ENCODE measurements around the gene AP1G1. TPM values are rescaled to one million over a fixed set of nuclear protein-coding genes. Genes with fewer than 3 reads are reported as not detected.

The AP1G1 gene
- total and polyA plus RNA-seq, 5 donors from 2014 or later, result 11.7 to 190 (median 13.6) TPM

- H3K4me3 Mint-ChIP-seq, result peak overlapping the region in 1 of 4 donors; percentile 21
- H3K4me1 ChIP-seq (ENCODE audit: control insufficient read depth, insufficient read depth, low read length, poor library complexity, severe bottlenecking), result peaks cover 14% of the 10 kb centered on the region
- peaks cover 30% of the 10 kb centered on the region for H3K36me3 ChIP-seq (ENCODE audit: control insufficient read depth, insufficient read depth, low read length)
- peak overlapping the region; percentile 52 to 81 (median 66) for H3K27ac Mint-ChIP-seq
- H3K36me3 Mint-ChIP-seq, result peaks cover 15% of the 10 kb centered on the region
- no peaks in the 10 kb centered on the region for H3K27me3 ChIP-seq (ENCODE audit: control insufficient read depth, insufficient read depth, low read length)
- no peaks in the 10 kb centered on the region for H3K9me3 Mint-ChIP-seq
- DNase-seq, result peak in 1 of 3 donors; percentile 34
- no peaks in the 10 kb centered on the region for H3K9me3 ChIP-seq (ENCODE audit: control insufficient read depth in 2 of 2, low read length in 2 of 2)
- H3K27me3 Mint-ChIP-seq, result no peaks in the 10 kb centered on the region
- H3K4me1 Mint-ChIP-seq, result peaks cover 10 to 42% (median 30%) of the 10 kb centered on the region in 4 donors
- no peak for ATAC-seq (ENCODE audit: low read depth in 2 of 2)
- H3K4me3 ChIP-seq (ENCODE audit: low read depth, low read length), result peak overlapping the region; percentile 29
- peak overlapping the region; percentile 38 for H3K27ac ChIP-seq (ENCODE audit: insufficient read depth, low read length, poor library complexity, severe bottlenecking)
Observed at GRCh38 chr16:71775949-71776348, 32.7 kb downstream of the AP1G1 start.

- Mint-ChIP-seq H3K4me3 (no peak overlapping the region), H3K27ac (no peak overlapping the region), H3K9me3 (no peaks in the 10 kb centered on the region), H3K27me3 (no peaks in the 10 kb centered on the region), H3K4me1 (peaks cover 14 to 21% (median 15%) of the 10 kb centered on the region in 4 donors), H3K36me3 (peaks cover 30% of the 10 kb centered on the region)
- Histone ChIP-seq H3K27me3 (ENCODE audit: control insufficient read depth, insufficient read depth, low read length) (no peaks in the 10 kb centered on the region), H3K36me3 (ENCODE audit: control insufficient read depth, insufficient read depth, low read length) (peaks cover 50% of the 10 kb centered on the region), H3K4me3 (ENCODE audit: low read depth, low read length) (no peak overlapping the region), H3K4me1 (ENCODE audit: control insufficient read depth, insufficient read depth, low read length, poor library complexity, severe bottlenecking) (peaks cover 10% of the 10 kb centered on the region), H3K27ac (ENCODE audit: insufficient read depth, low read length, poor library complexity, severe bottlenecking) (no peak overlapping the region), H3K9me3 (ENCODE audit: control insufficient read depth in 2 of 2, low read length in 2 of 2) (no peaks in the 10 kb centered on the region)
- ATAC-seq (ENCODE audit: low read depth in 2 of 2) (no peak), DNase-seq (no peak)
Observed at GRCh38 chr16:71771571-71771970, 37.1 kb downstream of the AP1G1 start.

- Histone ChIP-seq H3K36me3 (ENCODE audit: control insufficient read depth, insufficient read depth, low read length) (peaks cover 66% of the 10 kb centered on the region), H3K27me3 (ENCODE audit: control insufficient read depth, insufficient read depth, low read length) (no peaks in the 10 kb centered on the region), H3K27ac (ENCODE audit: insufficient read depth, low read length, poor library complexity, severe bottlenecking) (no peak overlapping the region), H3K9me3 (ENCODE audit: control insufficient read depth in 2 of 2, low read length in 2 of 2) (no peaks in the 10 kb centered on the region), H3K4me1 (ENCODE audit: control insufficient read depth, insufficient read depth, low read length, poor library complexity, severe bottlenecking) (no peaks in the 10 kb centered on the region), H3K4me3 (ENCODE audit: low read depth, low read length) (no peak overlapping the region)
- Mint-ChIP-seq H3K4me1 (peaks cover 0 to 15% (median 10%) of the 10 kb centered on the region in 4 donors), H3K27ac (peak overlapping the region in 1 of 3 donors; percentile 35), H3K4me3 (no peak overlapping the region), H3K36me3 (peaks cover 35% of the 10 kb centered on the region), H3K27me3 (no peaks in the 10 kb centered on the region), H3K9me3 (no peaks in the 10 kb centered on the region)
- DNase-seq, result no peak
- ATAC-seq (ENCODE audit: low read depth in 2 of 2), result no peak
Observed at GRCh38 chr16:71769222-71769621, 39.4 kb downstream of the AP1G1 start.

- ATAC-seq (ENCODE audit: low read depth in 2 of 2), result no peak
Observed at GRCh38 chr16:71767060-71767900, 41.4 kb downstream of the AP1G1 start.

GRCh38 chr16:71762186-71762585 lies 46.4 kb downstream of the AP1G1 start:
- Histone ChIP-seq H3K36me3 (ENCODE audit: control insufficient read depth, insufficient read depth, low read length) (peaks cover 78% of the 10 kb centered on the region), H3K27ac (ENCODE audit: insufficient read depth, low read length, poor library complexity, severe bottlenecking) (no peak overlapping the region), H3K27me3 (ENCODE audit: control insufficient read depth, insufficient read depth, low read length) (no peaks in the 10 kb centered on the region), H3K4me3 (ENCODE audit: low read depth, low read length) (no peak overlapping the region), H3K9me3 (ENCODE audit: control insufficient read depth in 2 of 2, low read length in 2 of 2) (no peaks in the 10 kb centered on the region), H3K4me1 (ENCODE audit: control insufficient read depth, insufficient read depth, low read length, poor library complexity, severe bottlenecking) (no peaks in the 10 kb centered on the region)
- Mint-ChIP-seq H3K36me3 (peaks cover 25% of the 10 kb centered on the region), H3K27ac (no peak overlapping the region), H3K27me3 (no peaks in the 10 kb centered on the region), H3K4me1 (peaks cover 0 to 21% (median 7%) of the 10 kb centered on the region in 4 donors), H3K4me3 (no peak overlapping the region), H3K9me3 (no peaks in the 10 kb centered on the region)
- no peak for DNase-seq
- ATAC-seq (ENCODE audit: low read depth in 2 of 2), result no peak

More at GRCh38 chr16:71767060-71767900, 41.4 kb downstream of the AP1G1 start:
- DNase-seq, result peak in 1 of 3 donors; percentile 11
- H3K4me1 ChIP-seq (ENCODE audit: control insufficient read depth, insufficient read depth, low read length, poor library complexity, severe bottlenecking), result no peaks in the 10 kb centered on the region
- H3K4me3 Mint-ChIP-seq, result no peak overlapping the region
- H3K27me3 ChIP-seq (ENCODE audit: control insufficient read depth, insufficient read depth, low read length), result no peaks in the 10 kb centered on the region
- H3K9me3 ChIP-seq (ENCODE audit: control insufficient read depth in 2 of 2, low read length in 2 of 2), result no peaks in the 10 kb centered on the region
- H3K27ac ChIP-seq (ENCODE audit: insufficient read depth, low read length, poor library complexity, severe bottlenecking), result peak overlapping the region; percentile 9
- peaks cover 0 to 27% (median 11%) of the 10 kb centered on the region in 4 donors for H3K4me1 Mint-ChIP-seq
- H3K36me3 ChIP-seq (ENCODE audit: control insufficient read depth, insufficient read depth, low read length), result peaks cover 71% of the 10 kb centered on the region
- H3K9me3 Mint-ChIP-seq, result no peaks in the 10 kb centered on the region
- H3K27me3 Mint-ChIP-seq, result no peaks in the 10 kb centered on the region
- no peak overlapping the region for H3K4me3 ChIP-seq (ENCODE audit: low read depth, low read length)
- peaks cover 43% of the 10 kb centered on the region for H3K36me3 Mint-ChIP-seq
- peak overlapping the region; percentile 25 to 32 (median 26) for H3K27ac Mint-ChIP-seq

- Histone ChIP-seq H3K27ac (ENCODE audit: insufficient read depth, low read length, poor library complexity, severe bottlenecking) (no peak overlapping the region), H3K9me3 (ENCODE audit: control insufficient read depth in 2 of 2, low read length in 2 of 2) (no peaks in the 10 kb centered on the region), H3K36me3 (ENCODE audit: control insufficient read depth, insufficient read depth, low read length) (peaks cover 77% of the 10 kb centered on the region), H3K27me3 (ENCODE audit: control insufficient read depth, insufficient read depth, low read length) (no peaks in the 10 kb centered on the region), H3K4me3 (ENCODE audit: low read depth, low read length) (no peak overlapping the region), H3K4me1 (ENCODE audit: control insufficient read depth, insufficient read depth, low read length, poor library complexity, severe bottlenecking) (no peaks in the 10 kb centered on the region)
- peaks cover 0 to 14% (median 3%) of the 10 kb centered on the region in 4 donors for H3K4me1 Mint-ChIP-seq
- DNase-seq (no peak), ATAC-seq (ENCODE audit: low read depth in 2 of 2) (no peak)
- no peak overlapping the region for H3K4me3 Mint-ChIP-seq
- peaks cover 33% of the 10 kb centered on the region for H3K36me3 Mint-ChIP-seq
- H3K27me3 Mint-ChIP-seq, result no peaks in the 10 kb centered on the region
- H3K27ac Mint-ChIP-seq, result peak overlapping the region in 1 of 3 donors; percentile 40
- no peaks in the 10 kb centered on the region for H3K9me3 Mint-ChIP-seq
Observed at GRCh38 chr16:71761097-71761496, 47.5 kb downstream of the AP1G1 start.

GRCh38 chr16:71758293-71758760 lies 50.3 kb downstream of the AP1G1 start:
- H3K27me3 Mint-ChIP-seq, result no peaks in the 10 kb centered on the region
- no peaks in the 10 kb centered on the region for H3K27me3 ChIP-seq (ENCODE audit: control insufficient read depth, insufficient read depth, low read length)
- H3K4me1 Mint-ChIP-seq, result peaks cover 0 to 8% (median 2%) of the 10 kb centered on the region in 4 donors
- H3K36me3 Mint-ChIP-seq, result peaks cover 41% of the 10 kb centered on the region
- ATAC-seq (ENCODE audit: low read depth in 2 of 2) (no peak), DNase-seq (no peak)
- H3K4me3 Mint-ChIP-seq, result no peak overlapping the region
- H3K27ac Mint-ChIP-seq, result no peak overlapping the region
- H3K4me3 ChIP-seq (ENCODE audit: low read depth, low read length), result no peak overlapping the region
- no peaks in the 10 kb centered on the region for H3K9me3 Mint-ChIP-seq
- H3K36me3 ChIP-seq (ENCODE audit: control insufficient read depth, insufficient read depth, low read length), result peaks cover 81% of the 10 kb centered on the region
- H3K4me1 ChIP-seq (ENCODE audit: control insufficient read depth, insufficient read depth, low read length, poor library complexity, severe bottlenecking), result no peaks in the 10 kb centered on the region
- no peak overlapping the region for H3K27ac ChIP-seq (ENCODE audit: insufficient read depth, low read length, poor library complexity, severe bottlenecking)
- H3K9me3 ChIP-seq (ENCODE audit: control insufficient read depth in 2 of 2, low read length in 2 of 2), result no peaks in the 10 kb centered on the region
